H1 (cell line): ENCODE results near the gene YIPF6. TPM values are rescaled to one million over a fixed set of nuclear protein-coding genes. Genes with fewer than 3 reads are reported as not detected.

ENCODE experiments used
- CTCF ChIA-PET: fragments of 300-600 bp; sonication (Branson Sonifier 250); formaldehyde crosslinking; loops from one replicate; lab custom pipeline; 2021; ENCODE audit not compliant: partially characterized antibody; lab: Charles Lee
- POLR2A ChIA-PET: fragments of 300-600 bp; sonication (Branson Sonifier 250); formaldehyde crosslinking; loops from one replicate; lab custom pipeline; 2021; ENCODE audit warnings: inconsistent platforms; ENCODE audit not compliant: partially characterized antibody; lab: Charles Lee
- DNase-seq, 2 experiments: peaks; one replicate each; pipeline versions ENCODE4 v3.0.0 to v3.0.0-alpha.2; 2010 to 2022; ENCODE audit warnings: low spot score in 2 of 2, low read depth in 1 of 2, mixed read lengths in 1 of 2
- FAIRE-seq: peaks from 2 replicates; lab custom pipeline; 2011; peaks lifted over from hg19 to GRCh38; lab: Jason Lieb, UNC
- H2AFZ ChIP-seq: 2 replicates; pipeline ENCODE4 v1.8.1; 2012; ENCODE audit warnings: low read length, inconsistent platforms
- H2AK5ac ChIP-seq: 2 replicates; pipeline ENCODE4 v1.6.1; 2013; ENCODE audit warnings: low read depth, low read length
- H2BK120ac ChIP-seq: replicated peaks from 2 replicates; pipeline ENCODE3; 2013; ENCODE audit warnings: low read depth, low read length, inconsistent platforms
- H2BK12ac ChIP-seq: 2 replicates; pipeline ENCODE4 v1.6.1; 2013; ENCODE audit warnings: low read depth, low read length
- H2BK15ac ChIP-seq: 2 replicates; pipeline ENCODE4 v1.6.1; 2013; ENCODE audit warnings: low read length
- H2BK20ac ChIP-seq: 2 replicates; pipeline ENCODE4 v1.6.1; 2013; ENCODE audit warnings: low read length
- H2BK5ac ChIP-seq: 2 replicates; pipeline ENCODE4 v1.6.1; 2013; ENCODE audit warnings: low read depth, low read length
- H3K14ac ChIP-seq: 2 replicates; pipeline ENCODE4 v1.6.1; 2013; ENCODE audit warnings: inconsistent platforms; ENCODE audit not compliant: insufficient read length
- H3K18ac ChIP-seq: 2 replicates; pipeline ENCODE4 v1.6.1; 2013; ENCODE audit warnings: low read length; ENCODE audit errors: extremely low read depth
- H3K23ac ChIP-seq: 2 replicates; pipeline ENCODE4 v1.6.1; 2013; ENCODE audit warnings: inconsistent platforms; ENCODE audit not compliant: insufficient read length
- H3K23me2 ChIP-seq: 2 replicates; pipeline ENCODE4 v1.6.1; 2013; ENCODE audit warnings: low read depth, low read length
- H3K27ac ChIP-seq: 2 replicates; pipeline ENCODE4 v1.6.1; 2011; ENCODE audit warnings: low read depth, low read length, inconsistent platforms
- H3K27me3 ChIP-seq, 4 experiments: replicated peaks in 1 of 4; 1 replicate in 1 of 4; 2 replicates in 3 of 4; pipeline versions ENCODE4 v1.6.1 to v1.8.1; 2011 to 2013; ENCODE audit warnings: low read length in 3 of 4, mild to moderate bottlenecking in 3 of 4, inconsistent platforms in 2 of 4, mixed read lengths in 2 of 4, moderate library complexity in 1 of 4; ENCODE audit not compliant: control insufficient read depth in 3 of 4, insufficient read depth in 3 of 4; ENCODE audit errors: extremely low read depth in 1 of 4
- H3K36me3 ChIP-seq, 4 experiments: 2 replicates each; pipeline versions ENCODE4 v1.6.1 to v1.8.1; 2011 to 2013; ENCODE audit warnings: mild to moderate bottlenecking in 4 of 4, low read length in 3 of 4, moderate library complexity in 2 of 4, control low read depth in 1 of 4, inconsistent platforms in 1 of 4; ENCODE audit not compliant: insufficient read depth in 4 of 4, control insufficient read depth in 2 of 4
- H3K4ac ChIP-seq: replicated peaks from 2 replicates; pipeline ENCODE3; 2013; ENCODE audit warnings: low read length, low read depth, mixed read lengths, inconsistent platforms; ENCODE audit not compliant: insufficient read length
- H3K4me1 ChIP-seq, 4 experiments: replicated peaks in 1 of 4; 1 replicate in 1 of 4; 2 replicates in 3 of 4; pipeline versions ENCODE4 v1.6.1 to v1.8.1; 2011 to 2013; ENCODE audit warnings: low read length in 3 of 4, inconsistent platforms in 2 of 4, mixed read lengths in 1 of 4; ENCODE audit not compliant: insufficient read depth in 4 of 4, control insufficient read depth in 3 of 4
- H3K4me2 ChIP-seq, 2 experiments: 2 replicates each; pipeline versions ENCODE4 v1.6.1 to v1.8.1; 2011 to 2013; ENCODE audit warnings: low read depth in 2 of 2, low read length in 2 of 2, control low read depth in 1 of 2, inconsistent platforms in 1 of 2, mild to moderate bottlenecking in 1 of 2; ENCODE audit not compliant: insufficient read depth in 1 of 2
- H3K4me3 ChIP-seq, 4 experiments: fragments of 200-600, 300-600 bp in 1 of 4; sonication (generic), shearing (Covaris generic), sonication (Bioruptor Twin) in 1 of 4; 2 replicates each; pipeline versions ENCODE4 v1.5.1 to v1.8.1; 2011 to 2016; ENCODE audit warnings: low read length in 4 of 4, low read depth in 3 of 4, control low read depth in 2 of 4, inconsistent platforms in 2 of 4, mild to moderate bottlenecking in 2 of 4, mixed read lengths in 1 of 4, moderate library complexity in 1 of 4; ENCODE audit not compliant: insufficient read depth in 2 of 4; ENCODE audit errors: extremely low read depth in 1 of 4
- H3K56ac ChIP-seq: replicated peaks from 2 replicates; pipeline ENCODE3; 2013; ENCODE audit warnings: low read depth, mild to moderate bottlenecking, mixed read lengths, low read length, inconsistent platforms; ENCODE audit not compliant: insufficient read length
- H3K79me1 ChIP-seq: 2 replicates; pipeline ENCODE4 v1.6.1; 2013; ENCODE audit warnings: low read depth, low read length, control low read depth
- H3K79me2 ChIP-seq, 2 experiments: 2 replicates each; pipeline versions ENCODE4 v1.6.1 to v1.8.1; 2012 to 2013; ENCODE audit warnings: low read length in 2 of 2, mild to moderate bottlenecking in 2 of 2, inconsistent platforms in 1 of 2; ENCODE audit not compliant: insufficient read depth in 2 of 2, control insufficient read depth in 1 of 2
- H3K9ac ChIP-seq, 4 experiments: replicated peaks in 1 of 4; 1 replicate in 1 of 4; 2 replicates in 3 of 4; pipeline versions ENCODE4 v1.6.1 to v1.8.1; 2011 to 2013; ENCODE audit warnings: low read depth in 3 of 4, low read length in 3 of 4, control low read depth in 2 of 4, mild to moderate bottlenecking in 2 of 4, moderate library complexity in 2 of 4, inconsistent platforms in 1 of 4; ENCODE audit errors: extremely low read depth in 1 of 4
- H3K9me3 ChIP-seq, 2 experiments: 2 replicates each; pipeline versions ENCODE4 v1.6.1 to v1.8.1; 2012 to 2013; ENCODE audit warnings: mild to moderate bottlenecking in 2 of 2, moderate library complexity in 2 of 2, control low read depth in 1 of 2, inconsistent platforms in 1 of 2, low read depth in 1 of 2, low read length in 1 of 2, mixed read lengths in 1 of 2; ENCODE audit not compliant: insufficient read depth in 2 of 2
- H4K20me1 ChIP-seq, 2 experiments: replicated peaks in 1 of 2; 2 replicates each; pipeline versions ENCODE3 to v1.8.1; 2011 to 2013; ENCODE audit warnings: inconsistent platforms in 2 of 2, low read length in 2 of 2, mild to moderate bottlenecking in 1 of 2; ENCODE audit not compliant: insufficient read depth in 2 of 2, control insufficient read depth in 1 of 2
- H4K5ac ChIP-seq: 2 replicates; pipeline ENCODE4 v1.6.1; 2013; ENCODE audit warnings: low read length, low read depth, mixed read lengths, inconsistent platforms; ENCODE audit not compliant: insufficient read length
- H4K8ac ChIP-seq: 2 replicates; pipeline ENCODE4 v1.8.0; 2013; ENCODE audit warnings: mild to moderate bottlenecking, moderate library complexity, low read length, inconsistent platforms; ENCODE audit not compliant: insufficient read depth; ENCODE audit errors: extremely low read depth
- H4K91ac ChIP-seq: replicated peaks from 2 replicates; pipeline ENCODE3; 2013; ENCODE audit warnings: low read length, mixed read lengths, inconsistent platforms; ENCODE audit not compliant: insufficient read length
- CEBPB ChIP-seq: IDR thresholded peaks from 2 replicates; pipeline ENCODE4 v1.6.1; 2012; ENCODE audit warnings: low read depth, low read length
- CHD2 ChIP-seq: IDR thresholded peaks from 2 replicates; pipeline ENCODE4 v1.6.1; 2012; ENCODE audit warnings: low read length, improper control_type of control experiment
- EP300 ChIP-seq, 2 experiments: IDR thresholded peaks; 1 replicate in 1 of 2; 2 replicates in 1 of 2; pipeline ENCODE4 v1.6.1; 2011 to 2012; ENCODE audit warnings: low read depth in 2 of 2, low read length in 2 of 2, mild to moderate bottlenecking in 2 of 2, borderline replicate concordance in 1 of 2, inconsistent platforms in 1 of 2, moderate library complexity in 1 of 2
- FOSL1 ChIP-seq: IDR thresholded peaks from 2 replicates; pipeline ENCODE4 v1.6.1; 2011; ENCODE audit warnings: mild to moderate bottlenecking, low read depth, low read length, moderate library complexity; ENCODE audit not compliant: insufficient read depth
- GABPA ChIP-seq: IDR thresholded peaks from 2 replicates; pipeline ENCODE4 v1.6.1; 2011; ENCODE audit warnings: mild to moderate bottlenecking, low read length, moderate library complexity, borderline replicate concordance; ENCODE audit not compliant: insufficient read depth
- KDM5A ChIP-seq: fragments of 200-600 bp; IDR thresholded peaks from 2 replicates; pipeline ENCODE4 v1.7.1; 2012; ENCODE audit warnings: mild to moderate bottlenecking, low read length, inconsistent platforms, mixed read lengths
- PHF8 ChIP-seq: fragments of 200-600 bp; sonication (generic); conservative IDR thresholded peaks from 2 replicates; pipeline ENCODE4 v1.7.1; 2012; ENCODE audit warnings: low read depth, mild to moderate bottlenecking, inconsistent platforms, low read length, moderate library complexity
- POLR2A ChIP-seq, 2 experiments: IDR thresholded peaks; 1 replicate in 1 of 2; 2 replicates in 1 of 2; pipeline ENCODE4 v1.6.1; 2011; ENCODE audit warnings: low read depth in 2 of 2, low read length in 2 of 2, mild to moderate bottlenecking in 2 of 2; ENCODE audit errors: control extremely low read depth in 1 of 2
- RAD21 ChIP-seq, 2 experiments: IDR thresholded peaks in 1 of 2; conservative IDR thresholded peaks in 1 of 2; 2 replicates each; pipeline ENCODE4 v1.6.1; 2011; ENCODE audit warnings: low read depth in 2 of 2, low read length in 2 of 2, improper control_type of control experiment in 1 of 2, inconsistent platforms in 1 of 2, mild to moderate bottlenecking in 1 of 2, moderate library complexity in 1 of 2
- RNF2 ChIP-seq: fragments of 200-900, 300-1000 bp; sonication (generic); IDR thresholded peaks from 2 replicates; pipeline ENCODE4 v1.7.1; 2016; ENCODE audit warnings: borderline replicate concordance, low read depth, mild to moderate bottlenecking, antibody characterized with exemption, low read length; ENCODE audit not compliant: poor library complexity, severe bottlenecking; ENCODE audit errors: missing control alignments
- SIN3A ChIP-seq, 2 experiments: IDR thresholded peaks in 1 of 2; conservative IDR thresholded peaks in 1 of 2; 2 replicates each; pipeline ENCODE4 v1.6.1; 2011 to 2012; ENCODE audit warnings: low read length in 2 of 2, improper control_type of control experiment in 1 of 2, low read depth in 1 of 2, mild to moderate bottlenecking in 1 of 2
- SIRT6 ChIP-seq: IDR thresholded peaks from one replicate; pipeline ENCODE4 v1.7.1; 2012; ENCODE audit warnings: low read length, inconsistent platforms
- TAF7 ChIP-seq: optimal IDR thresholded peaks from 2 replicates; pipeline ENCODE3; 2011; ENCODE audit warnings: low read depth, mild to moderate bottlenecking, inconsistent platforms, low read length, moderate library complexity, borderline replicate concordance
- TBP ChIP-seq: IDR thresholded peaks from 2 replicates; pipeline ENCODE4 v1.6.1; 2011; ENCODE audit warnings: low read depth, low read length, improper control_type of control experiment
- WGBS, 2 experiments: shearing (Covaris generic) in 1 of 2; methylation state at CpG; one replicate each; pipeline versions ENCODE4 v1.1.6 to v1.1.7; 2013 to 2015; ENCODE audit warnings: low lambda C conversion rate in 2 of 2, mixed read lengths in 2 of 2, inconsistent platforms in 1 of 2, low coverage in 1 of 2, missing lambda C conversion rate in 1 of 2; ENCODE audit not compliant: insufficient replicate concordance in 2 of 2, insufficient coverage in 1 of 2, insufficient read length in 1 of 2; ENCODE audit errors: extremely low coverage in 1 of 2, missing lambda C conversion rate in 1 of 2; 5-methylcytosine and 5-hydroxymethylcytosine counted together
- polyA plus RNA-seq, 7 experiments: library from polyadenylated mRNA; depleted of rRNA in 3 of 7; stranded (reverse) in 5 of 7; unstranded in 2 of 7; fragments of >200 nt in 5 of 7; fragments of 200-250 nt in 2 of 7; gene quantifications; 1 replicate in 5 of 7; 2 replicates in 1 of 7; 4 replicates in 1 of 7; pipeline versions ENCODE4 v1.2.1 to v1.2.3, GENCODE V29; 2011 to 2013; ENCODE audit warnings: missing spikeins in 2 of 7, mixed read lengths in 2 of 7
- total RNA-seq: library from RNA; stranded (reverse); fragmentation: NEBNext Ultra II Directional; extraction: Animal tissue kit (Norgen Biotek cat#: 25700); gene quantifications from 2 replicates; pipeline ENCODE4 v1.2.1, GENCODE V29; 2021

YIPF6 gene
- total and polyA plus RNA-seq, 2 of the 8 experiments (the other 6 are each of a cell fraction or from before 2014, with no cell fraction given): 16.9 to 34.1 TPM

GRCh38 chrX:68488657-68489056, 10.2 kb upstream of the YIPF6 start:
- Histone ChIP-seq H3K56ac (no peak overlapping the region), H2BK5ac (no peak overlapping the region), H3K79me1 (no peaks in the 10 kb centered on the region), H3K4me1 (no peaks in the 10 kb centered on the region), H3K23ac (no peak overlapping the region), H3K27me3 (no peaks in the 10 kb centered on the region), H2BK12ac (no peak overlapping the region), H3K27ac (no peak overlapping the region), H2AFZ (no peak overlapping the region), H3K36me3 (no peaks in the 10 kb centered on the region), H3K4ac (no peak overlapping the region), H3K4me3 (no peak overlapping the region), H3K14ac (no peak overlapping the region), H4K91ac (no peak overlapping the region), H4K5ac (no peak overlapping the region), H3K79me2 (no peaks in the 10 kb centered on the region), H3K9me3 (no peaks in the 10 kb centered on the region), H3K4me2 (no peak overlapping the region), H2BK15ac (no peak overlapping the region), H3K23me2 (no peaks in the 10 kb centered on the region), H3K9ac (no peak overlapping the region), H3K18ac (no peak overlapping the region), H4K8ac (no peak overlapping the region), H2BK120ac (no peak overlapping the region), H2BK20ac (no peak overlapping the region), H4K20me1 (no peaks in the 10 kb centered on the region), H2AK5ac (no peak overlapping the region)
- FAIRE-seq (no peak), DNase-seq (no peak)
- WGBS, 2 experiments: 82% methylated on average over 2 of the region's 4 CpGs; no CpG with 5 or more reads in 1 of the 2 experiments
- POLR2A ChIA-PET: interaction anchor here (0.9 kb wide), 1 partner anchor 10 kb away, joined by 3 read pairs; the partner anchor contains the start of gene YIPF6
- CTCF ChIA-PET: interaction anchor here (1.6 to 1.9 kb wide), 2 partner anchors 14 to 292 kb away, joined by 3 read pairs; no protein-coding TSS in a partner anchor
- no peak for TF ChIP-seq GABPA
- no peak for TF ChIP-seq SIN3A (conservative IDR thresholded peaks at IDR 0.05 in 1 of 2, IDR thresholded peaks at IDR 0.05 in 1 of 2; ENCODE audit: low read depth in 1 of 2, low read length in 2 of 2)
- TF ChIP-seq PHF8: no peak
- no peak for TF ChIP-seq EP300 (IDR thresholded peaks at IDR 0.05; ENCODE audit: borderline replicate concordance in 1 of 2, low read depth in 2 of 2, low read length in 2 of 2)
- no peak for TF ChIP-seq POLR2A (IDR thresholded peaks at IDR 0.05; ENCODE audit: control extremely low read depth in 1 of 2, low read depth in 2 of 2, low read length in 2 of 2)
- TF ChIP-seq KDM5A: no peak
- TF ChIP-seq CHD2: no peak
- TF ChIP-seq RAD21 (IDR thresholded peaks at IDR 0.05 in 1 of 2, conservative IDR thresholded peaks at IDR 0.05 in 1 of 2; ENCODE audit: low read depth in 2 of 2, low read length in 2 of 2): no peak
- TF ChIP-seq TBP: no peak
- no peak for TF ChIP-seq FOSL1
- TF ChIP-seq SIRT6: no peak
- TF ChIP-seq RNF2: no peak
- TF ChIP-seq CEBPB: no peak
- TF ChIP-seq TAF7: no peak
